ENCODE measurements around the gene LGR4. TPM values are rescaled to one million over a fixed set of nuclear protein-coding genes. Genes with fewer than 3 reads are reported as not detected.

Gene LGR4
- total RNA-seq, 1 experiment from 2014 or later = 37.1 TPM

GRCh38 chr11:27489092-27489491 lies 16.5 kb upstream of the LGR4 start:
- Mint-ChIP-seq H3K27ac (ENCODE audit: unreplicated experiment) (no peak overlapping the region), H3K9me3 (ENCODE audit: unreplicated experiment) (no peaks in the 10 kb centered on the region), H3K4me3 (ENCODE audit: unreplicated experiment) (no peak overlapping the region), H3K4me1 (ENCODE audit: low read depth, unreplicated experiment) (no peaks in the 10 kb centered on the region), H3K27me3 (ENCODE audit: insufficient read depth, unreplicated experiment) (no peaks in the 10 kb centered on the region), H3K36me3 (ENCODE audit: insufficient read depth, unreplicated experiment) (peaks cover 34% of the 10 kb centered on the region)
- TF ChIP-seq CTCF (IDR thresholded peaks at IDR 0.05; ENCODE audit: insufficient read depth in 1 of 2, low read depth in 1 of 2, low read length in 1 of 2, severe bottlenecking in 1 of 2, unreplicated experiment in 1 of 2) = no peak
- Histone ChIP-seq H3K9me3 (no peaks in the 10 kb centered on the region), H3K36me3 (ENCODE audit: control insufficient read depth, insufficient read depth, low read length) (peaks cover 7% of the 10 kb centered on the region), H3K27me3 (replicated peaks; ENCODE audit: control insufficient read depth, insufficient read depth, low read length) (no peaks in the 10 kb centered on the region), H3K4me1 (no peaks in the 10 kb centered on the region), H3K4me3 (ENCODE audit: low read depth, low read length) (no peak overlapping the region)
- no TSS peak for BruUV-seq (replicated peaks)
- ChIA-PET POLR2A (no interaction called here), CTCF (no interaction called here)
- DNase-seq = no peak
- intact Hi-C loops (cut with micrococcal nuclease; ENCODE audit: unreplicated experiment) = no loop called here

GRCh38 chr11:27487706-27488105 lies 15.1 kb upstream of the LGR4 start:
- Mint-ChIP-seq H3K4me3 (ENCODE audit: unreplicated experiment) (no peak overlapping the region), H3K27ac (ENCODE audit: unreplicated experiment) (no peak overlapping the region), H3K36me3 (ENCODE audit: insufficient read depth, unreplicated experiment) (peaks cover 24% of the 10 kb centered on the region), H3K4me1 (ENCODE audit: low read depth, unreplicated experiment) (no peaks in the 10 kb centered on the region), H3K9me3 (ENCODE audit: unreplicated experiment) (no peaks in the 10 kb centered on the region), H3K27me3 (ENCODE audit: insufficient read depth, unreplicated experiment) (no peaks in the 10 kb centered on the region)
- H3K9me3 ChIP-seq = no peaks in the 10 kb centered on the region
- CTCF ChIA-PET = interaction anchor here (0.5 to 3.2 kb wide), 4 partner anchors 15 to 1649 kb away, joined by 3 to 35 read pairs (median 4); partner anchors contain the start of gene LGR4
- no peak for DNase-seq
- no peaks in the 10 kb centered on the region for H3K27me3 ChIP-seq (replicated peaks; ENCODE audit: control insufficient read depth, insufficient read depth, low read length)
- H3K4me3 ChIP-seq (ENCODE audit: low read depth, low read length) = no peak overlapping the region
- peaks cover 6% of the 10 kb centered on the region for H3K36me3 ChIP-seq (ENCODE audit: control insufficient read depth, insufficient read depth, low read length)
- no TSS peak for BruUV-seq (replicated peaks)
- POLR2A ChIA-PET = no interaction called here
- H3K4me1 ChIP-seq = no peaks in the 10 kb centered on the region
- TF ChIP-seq CTCF (IDR thresholded peaks at IDR 0.05; ENCODE audit: insufficient read depth in 1 of 2, low read depth in 1 of 2, low read length in 1 of 2, severe bottlenecking in 1 of 2, unreplicated experiment in 1 of 2) = no peak
- intact Hi-C loops (cut with micrococcal nuclease; ENCODE audit: unreplicated experiment) = no loop called here

GRCh38 chr11:27485930-27486773 lies 13.6 kb upstream of the LGR4 start:
- no peaks in the 10 kb centered on the region for H3K9me3 ChIP-seq
- H3K36me3 ChIP-seq (ENCODE audit: control insufficient read depth, insufficient read depth, low read length) = peaks cover 2% of the 10 kb centered on the region
- Mint-ChIP-seq H3K36me3 (ENCODE audit: insufficient read depth, unreplicated experiment) (peaks cover 8% of the 10 kb centered on the region), H3K9me3 (ENCODE audit: unreplicated experiment) (no peaks in the 10 kb centered on the region), H3K4me3 (ENCODE audit: unreplicated experiment) (no peak overlapping the region), H3K27me3 (ENCODE audit: insufficient read depth, unreplicated experiment) (no peaks in the 10 kb centered on the region), H3K4me1 (ENCODE audit: low read depth, unreplicated experiment) (no peaks in the 10 kb centered on the region), H3K27ac (ENCODE audit: unreplicated experiment) (no peak overlapping the region)
- intact Hi-C loops (cut with micrococcal nuclease; ENCODE audit: unreplicated experiment) = loop anchor here (1.0 kb wide), 4 partner anchors 112 to 732 kb away; no protein-coding TSS in a partner anchor
- H3K4me1 ChIP-seq = no peaks in the 10 kb centered on the region
- DNase-seq = peak in 1 of 2 experiments; percentile 67
- TF ChIP-seq CTCF (IDR thresholded peaks at IDR 0.05; ENCODE audit: insufficient read depth in 1 of 2, low read depth in 1 of 2, low read length in 1 of 2, severe bottlenecking in 1 of 2, unreplicated experiment in 1 of 2) = peak; percentile 87 to 92
- H3K4me3 ChIP-seq (ENCODE audit: low read depth, low read length) = no peak overlapping the region
- CTCF ChIA-PET = interaction anchor here (0.6 to 3.2 kb wide), 16 partner anchors 11 to 510 kb away, joined by 3 to 35 read pairs (median 4); partner anchors contain the start of genes CCDC34 and LGR4
- H3K27me3 ChIP-seq (replicated peaks; ENCODE audit: control insufficient read depth, insufficient read depth, low read length) = no peaks in the 10 kb centered on the region
- POLR2A ChIA-PET = interaction anchor here (0.9 kb wide), 1 partner anchor 13 kb away, joined by 3 read pairs; the partner anchor contains the start of gene LGR4
- no TSS peak for BruUV-seq (replicated peaks)
